GM10847 (cell line): ENCODE results near the gene DNAI1.

Experiments used
- POLR2A ChIP-seq: IDR thresholded peaks from 2 replicates; pipeline ENCODE4 v1.6.1; 2011; ENCODE audit not compliant: insufficient read length; ENCODE audit errors: extremely low read depth

The DNAI1 gene

DNA sequence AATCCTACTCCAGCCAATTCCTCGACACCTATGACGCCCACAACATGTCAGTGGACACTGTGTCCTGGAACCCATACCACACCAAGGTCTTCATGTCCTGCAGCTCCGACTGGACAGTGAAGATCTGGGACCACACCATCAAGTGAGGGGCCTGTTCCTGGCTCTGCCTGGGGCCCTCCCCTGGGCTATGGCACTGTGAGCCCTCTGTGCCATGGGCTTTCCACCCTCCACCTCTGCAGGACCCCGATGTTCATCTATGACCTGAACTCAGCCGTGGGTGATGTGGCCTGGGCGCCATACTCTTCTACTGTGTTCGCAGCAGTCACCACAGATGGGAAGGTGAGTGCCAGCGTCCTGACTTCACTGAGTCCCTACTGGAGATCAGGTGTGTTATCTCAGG is 55.8 kb downstream of the DNAI1 start:
- no peak for TF ChIP-seq POLR2A

DNA sequence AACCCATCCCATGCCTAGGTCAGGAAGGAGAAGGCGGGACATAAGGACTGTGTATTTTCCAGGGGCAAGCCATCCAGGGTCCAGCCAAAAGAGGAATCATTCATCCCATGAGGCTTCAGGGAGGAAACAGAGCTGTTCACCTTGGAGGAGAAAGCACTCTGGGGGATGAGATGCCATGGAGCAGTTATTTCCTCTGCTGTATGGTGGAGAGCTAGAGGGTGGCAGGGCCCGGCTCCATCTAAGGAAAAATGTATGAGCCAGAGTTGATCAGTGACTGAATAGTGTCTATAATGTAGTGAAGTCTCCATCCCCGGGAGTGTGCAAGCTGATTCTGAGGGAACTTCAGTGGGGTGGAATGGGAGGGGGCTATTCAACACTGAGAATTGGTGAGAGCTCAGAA is 56.2 kb downstream of the DNAI1 start:
- TF ChIP-seq POLR2A: no peak

DNA sequence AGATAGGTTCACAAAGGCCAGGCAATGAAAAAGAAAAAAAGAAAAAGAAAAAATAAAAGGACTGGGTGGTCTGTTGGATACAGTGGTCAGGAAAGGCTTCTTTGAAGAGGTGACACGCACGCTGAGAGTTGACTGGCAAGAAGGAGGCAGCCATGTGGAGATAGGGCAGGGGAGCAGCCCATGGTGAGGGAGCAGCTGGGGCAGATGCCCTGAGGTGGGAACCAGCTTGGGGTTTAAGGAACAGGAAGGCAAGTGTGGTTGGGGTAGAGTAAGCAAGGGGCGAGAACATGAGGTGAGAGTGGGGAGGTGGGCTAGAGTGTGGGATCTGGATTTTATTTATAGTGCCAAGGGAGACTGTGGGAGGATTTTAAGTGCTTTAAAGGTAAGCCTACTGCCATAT is 57.4 kb downstream of the DNAI1 start:
- TF ChIP-seq POLR2A: no peak

DNA sequence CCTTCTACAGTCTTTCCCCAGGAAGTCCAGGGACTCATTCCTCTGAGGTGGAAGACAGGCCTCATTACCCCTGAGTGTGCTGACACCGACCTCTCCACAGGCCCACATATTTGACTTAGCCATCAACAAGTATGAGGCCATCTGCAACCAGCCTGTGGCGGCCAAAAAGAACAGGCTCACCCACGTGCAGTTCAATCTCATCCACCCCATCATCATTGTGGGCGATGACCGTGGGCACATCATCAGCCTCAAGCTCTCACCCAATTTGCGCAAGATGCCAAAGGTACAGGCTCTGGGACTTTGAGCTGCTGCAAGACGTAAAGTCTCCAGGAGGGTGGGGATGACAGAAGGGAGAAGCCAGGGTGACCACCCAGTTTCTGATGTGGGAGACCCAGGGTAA is 58.6 kb downstream of the DNAI1 start:
- TF ChIP-seq POLR2A: no peak

DNA sequence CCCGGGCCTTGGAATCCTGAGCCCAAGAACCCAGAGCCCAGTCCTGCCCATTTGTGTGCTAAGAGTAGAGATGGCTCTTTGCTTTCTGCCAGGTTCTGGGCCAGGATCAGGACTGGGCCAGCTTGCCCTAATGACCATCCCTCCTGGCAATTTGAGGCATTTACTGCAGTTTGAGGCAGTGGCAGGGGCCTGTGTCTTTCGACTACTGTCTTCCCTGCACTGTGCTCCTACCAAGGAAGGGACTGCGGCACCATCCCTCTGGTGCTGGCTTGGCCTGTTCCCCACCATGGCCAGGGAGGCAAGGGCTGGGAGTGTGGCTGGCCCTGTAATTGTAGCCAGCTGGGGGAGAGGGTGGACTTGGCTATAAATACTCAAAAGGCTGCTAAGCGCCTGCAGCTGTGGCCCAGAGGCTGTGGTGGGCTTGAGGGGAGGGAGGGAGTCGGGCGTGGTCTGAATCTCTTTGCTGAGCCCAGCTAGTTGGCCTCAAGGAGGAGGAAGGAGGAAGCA is 59.6 kb downstream of the DNAI1 start:
- no peak for TF ChIP-seq POLR2A

DNA sequence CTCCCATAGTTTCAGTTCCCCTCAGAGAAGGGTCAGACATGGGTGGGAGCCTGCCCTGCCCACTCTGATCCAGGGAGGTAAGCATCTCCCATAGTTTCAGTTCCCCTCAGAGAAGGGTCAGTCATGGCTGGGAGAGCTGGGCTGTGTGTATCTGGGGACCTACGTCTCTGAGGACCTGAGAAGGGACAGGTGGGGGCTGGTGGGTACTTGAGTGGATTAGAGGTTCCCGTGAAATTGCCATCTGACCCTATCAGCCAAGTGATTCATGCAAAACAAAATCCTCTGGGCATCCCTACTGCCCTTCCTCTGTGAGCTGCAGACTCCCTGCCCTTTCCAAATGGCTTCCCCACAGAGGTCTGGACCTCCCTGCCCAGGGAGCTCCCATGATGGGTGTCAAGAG is 60.3 kb downstream of the DNAI1 start:
- TF ChIP-seq POLR2A: no peak

DNA sequence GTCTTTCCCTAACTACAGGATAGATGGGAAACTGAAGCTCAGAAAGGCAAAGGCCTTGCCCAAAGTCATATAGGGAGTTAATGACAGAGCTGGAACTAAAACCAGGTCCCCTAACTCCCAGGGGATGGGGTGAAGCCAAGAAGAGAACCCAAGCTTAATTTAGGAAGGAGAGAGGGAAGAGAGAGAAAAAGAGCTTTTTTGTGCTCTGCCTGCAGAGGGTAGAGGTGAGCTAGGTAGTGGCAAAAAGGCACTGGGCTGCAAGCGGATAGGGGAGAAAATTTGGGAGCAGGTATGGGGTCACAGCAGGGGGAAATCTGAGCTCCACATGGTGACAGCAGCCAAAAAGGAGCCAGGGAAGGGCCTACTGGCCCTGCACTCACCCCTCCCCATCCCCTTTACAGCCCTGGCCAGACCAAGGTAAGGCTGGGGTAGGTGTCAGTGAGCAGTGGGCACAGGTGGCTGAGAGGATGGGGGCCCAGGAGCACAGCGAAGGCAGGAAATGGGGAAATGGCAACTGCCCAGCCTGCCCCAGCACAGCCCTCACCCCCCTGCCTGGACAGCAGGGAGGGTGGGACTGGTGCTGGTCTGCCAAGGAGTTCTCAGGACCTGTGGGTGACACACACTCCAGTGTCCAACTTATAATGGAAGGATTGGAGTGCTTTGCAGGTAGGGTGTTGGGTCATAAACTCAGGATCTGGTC is 60.9 kb downstream of the DNAI1 start:
- no peak for TF ChIP-seq POLR2A

DNA sequence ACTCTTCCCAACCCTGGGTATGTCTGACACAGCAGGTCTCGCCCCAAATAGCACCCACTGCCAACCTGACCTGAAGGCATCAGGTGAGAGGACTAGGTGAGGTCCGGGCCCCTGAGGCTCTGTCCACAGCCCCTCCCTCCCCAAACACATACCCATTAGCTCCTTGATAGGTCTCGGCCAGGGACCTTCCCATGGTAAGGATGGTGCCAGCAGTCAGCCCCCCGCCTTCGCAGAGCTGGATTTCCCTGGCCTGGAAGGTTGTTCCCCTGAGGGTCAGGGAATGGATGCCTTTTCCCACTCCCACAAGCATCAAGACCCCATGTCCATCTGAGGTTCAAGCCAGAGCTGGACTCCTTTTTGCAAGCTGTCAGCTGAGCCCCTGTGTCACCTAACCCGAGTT is 61.5 kb downstream of the DNAI1 start:
- no peak for TF ChIP-seq POLR2A

DNA sequence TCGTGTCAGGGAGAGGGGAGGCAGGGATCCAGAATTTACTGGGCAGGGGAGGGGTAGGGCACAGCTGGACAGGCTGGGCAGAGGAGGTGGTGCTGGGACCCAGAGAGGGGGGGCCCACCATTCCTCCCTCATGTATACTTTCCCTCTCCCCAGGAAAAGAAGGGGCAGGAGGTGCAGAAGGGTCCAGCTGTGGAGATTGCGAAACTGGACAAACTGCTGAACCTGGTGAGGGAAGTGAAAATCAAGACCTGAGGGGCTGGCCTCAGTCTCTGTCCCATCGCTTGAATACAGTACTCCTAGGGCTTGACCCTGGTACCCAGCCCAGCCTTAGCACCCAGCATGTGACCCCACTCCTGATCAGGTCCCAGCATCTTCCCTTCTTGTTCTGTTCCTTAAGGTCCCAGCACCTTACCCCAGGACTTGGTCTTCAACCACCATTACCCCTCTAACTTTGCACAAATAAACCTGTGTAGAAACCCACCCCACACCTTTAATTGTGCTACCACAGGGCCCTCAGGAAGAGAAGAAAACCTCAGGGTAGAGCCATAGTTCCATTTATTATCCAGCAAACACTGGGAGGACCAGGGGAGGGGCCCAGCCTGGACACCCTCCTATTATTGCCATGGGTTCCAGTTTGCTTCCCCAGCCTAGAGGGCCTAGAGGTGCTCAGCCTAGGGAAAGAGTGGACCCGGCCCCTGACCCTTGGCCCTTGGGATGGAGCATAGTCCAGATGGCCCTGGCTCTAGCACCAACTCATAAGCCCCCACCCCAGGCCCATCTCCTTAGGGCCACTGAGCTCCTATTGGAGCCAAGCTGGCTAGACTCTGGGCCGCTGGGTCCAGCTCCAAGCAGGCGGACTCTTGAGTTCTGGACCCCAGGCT is 62.1 kb downstream of the DNAI1 start:
- no peak for TF ChIP-seq POLR2A

DNA sequence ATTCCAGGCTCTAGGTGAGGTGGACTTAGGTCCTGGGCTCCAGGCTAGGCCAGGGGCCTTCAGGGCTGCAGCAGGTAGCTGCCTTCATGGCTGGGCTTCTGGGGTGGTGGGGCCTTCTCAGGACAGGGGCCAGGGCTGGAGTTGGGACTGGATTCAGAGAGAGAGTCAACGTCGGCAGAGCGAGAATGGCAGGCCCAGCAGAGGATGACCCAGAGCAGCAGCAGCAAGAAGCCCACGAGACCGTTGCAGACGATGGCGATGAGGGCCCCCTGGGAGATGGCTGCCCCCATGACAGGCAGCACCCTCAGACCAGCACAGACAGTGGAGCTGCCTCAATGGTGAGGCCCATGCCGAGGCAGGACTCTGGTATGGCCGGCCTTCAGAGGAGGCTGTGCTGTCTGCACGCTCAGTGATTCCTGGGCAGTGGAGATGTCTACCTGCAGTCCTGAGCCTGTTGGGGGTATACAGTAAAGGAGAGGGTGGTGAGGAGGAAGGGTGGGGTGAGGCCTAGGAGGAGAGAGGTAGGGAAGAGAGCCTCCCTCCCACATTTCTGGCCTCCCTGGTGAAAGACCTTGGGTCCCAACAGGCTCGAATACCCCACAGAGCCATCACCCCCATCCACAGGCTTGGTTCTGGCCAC is 62.9 kb downstream of the DNAI1 start:
- TF ChIP-seq POLR2A: no peak

DNA sequence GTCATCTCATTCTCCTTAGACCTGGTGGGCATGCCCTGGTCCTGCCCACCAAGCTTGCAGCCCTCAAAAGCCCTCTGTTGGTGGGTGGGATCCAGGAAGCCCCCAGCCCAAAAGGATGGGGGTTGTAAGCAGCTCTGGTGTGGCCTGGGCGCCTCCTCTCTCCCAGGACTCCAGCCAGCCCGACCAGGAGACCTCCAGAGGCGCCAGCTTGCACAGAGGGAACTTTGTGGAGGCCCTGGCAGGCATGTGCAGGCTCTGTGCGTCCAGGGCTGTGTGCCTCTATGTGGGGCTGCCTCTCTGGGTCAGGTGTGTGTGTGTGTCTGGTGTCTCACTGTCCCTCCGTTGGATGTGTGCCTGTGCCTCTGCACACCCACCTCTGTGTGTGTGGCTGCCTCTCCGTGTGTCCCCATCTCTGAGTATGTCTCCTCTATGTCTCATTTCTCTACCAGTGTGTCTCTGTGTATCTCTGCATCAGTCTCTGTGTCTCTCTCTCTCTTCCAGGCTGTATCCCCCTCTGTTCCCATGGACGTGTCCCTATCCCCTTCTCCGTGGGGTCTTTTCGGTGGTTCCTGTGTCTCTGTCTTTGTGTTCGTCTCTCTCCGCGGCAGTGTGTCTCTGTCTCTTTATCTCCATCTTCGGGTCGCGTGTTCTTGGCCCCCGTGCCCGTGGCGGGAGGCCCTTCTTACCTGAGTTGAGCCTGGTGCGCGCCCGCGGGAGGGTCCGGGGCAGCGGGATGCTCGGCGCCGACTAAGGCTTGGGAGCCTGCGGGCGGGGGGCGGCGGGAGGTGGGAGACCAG is 63.7 kb downstream of the DNAI1 start:
- no peak for TF ChIP-seq POLR2A

DNA sequence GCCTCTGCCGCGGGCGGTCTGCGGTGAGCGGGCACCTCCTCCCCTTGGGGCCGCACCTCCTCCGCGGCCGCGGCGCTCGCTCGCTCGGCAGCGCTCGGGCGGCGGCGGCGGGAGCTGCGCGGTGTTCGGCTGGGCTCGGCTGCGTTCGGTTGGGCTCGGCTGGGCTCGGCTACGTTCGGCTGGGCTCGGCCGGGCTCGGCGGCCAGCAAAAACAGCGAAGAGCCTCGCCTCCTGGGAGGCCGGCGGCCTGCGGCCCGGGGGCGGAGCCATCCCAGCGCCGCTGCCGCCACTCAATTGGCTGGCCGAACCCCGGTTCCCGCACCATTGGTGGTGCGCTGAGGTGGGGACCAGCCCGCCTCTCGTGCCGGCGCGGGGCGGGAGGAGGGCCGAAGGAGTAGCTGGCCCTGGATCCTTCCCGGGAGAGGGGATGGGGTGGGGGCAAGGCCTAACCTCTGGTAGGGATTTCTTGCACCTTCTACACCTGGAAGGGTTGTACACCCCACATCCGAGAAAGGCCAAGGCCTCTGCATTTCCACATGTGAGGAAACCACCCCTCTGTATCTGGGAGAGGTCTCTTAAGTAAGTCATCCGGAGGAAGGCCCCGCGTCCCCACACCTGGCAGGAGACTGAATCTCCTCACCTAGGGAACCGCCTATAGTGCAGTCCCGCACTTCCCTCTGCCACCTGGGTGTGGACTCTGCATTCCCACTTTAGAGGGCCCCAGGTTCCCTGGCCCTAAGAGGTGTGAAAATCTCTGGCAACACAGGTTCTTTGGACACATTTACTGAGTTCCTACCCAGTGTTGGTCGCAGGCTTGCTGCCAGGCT is 64.6 kb downstream of the DNAI1 start, which contains the start of gene ENHO:
Gene ENHO (minus strand): TSS at position 20 of the 827 bp plus-strand sequence. CDS start 1,295 bp downstream, outside the sequence.
- no peak for TF ChIP-seq POLR2A

DNA sequence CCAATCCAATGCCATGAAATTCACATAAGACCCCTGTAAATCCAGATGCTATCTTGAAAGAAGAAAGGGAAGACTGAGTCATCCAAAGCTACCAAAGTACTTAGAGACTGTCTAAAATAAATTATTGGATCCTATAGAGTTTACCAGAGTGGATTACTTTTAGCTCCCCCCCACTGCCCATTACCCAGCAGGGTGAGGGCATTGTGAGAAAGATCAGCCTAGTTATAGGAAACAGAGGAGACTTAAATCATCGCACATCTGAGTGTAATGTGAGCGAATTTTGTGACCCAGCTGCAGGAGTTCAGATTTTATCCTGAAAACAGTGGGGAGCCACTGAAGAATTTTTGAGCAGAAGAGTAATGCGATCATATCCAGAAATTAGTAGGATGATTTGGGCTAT is 65.7 kb downstream of the DNAI1 start:
- TF ChIP-seq POLR2A: no peak

DNA sequence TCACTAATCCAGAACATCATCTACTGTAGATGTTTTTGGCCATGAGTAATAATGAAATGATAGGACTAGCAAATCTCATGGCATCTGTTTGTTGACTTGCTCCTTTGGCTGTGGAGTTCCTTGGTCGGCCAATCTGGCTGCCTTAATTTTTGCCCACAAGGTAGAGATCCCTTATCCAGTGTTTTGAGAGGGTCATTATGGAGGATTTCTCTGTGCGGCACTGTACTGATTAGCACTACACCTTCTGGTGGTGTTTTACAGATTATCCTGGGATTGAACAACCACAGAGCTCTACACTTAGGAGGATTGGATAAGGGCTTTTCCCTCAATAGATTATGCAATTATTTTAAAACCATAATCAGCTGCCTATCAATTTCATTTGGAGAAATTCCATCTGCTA is 67.4 kb downstream of the DNAI1 start:
- no peak for TF ChIP-seq POLR2A
